IMR-90 (cell line): ENCODE measurements around the gene TNFRSF17. TPM values are rescaled to one million over a fixed set of nuclear protein-coding genes. Genes with fewer than 3 reads are reported as not detected.

Experiments used
- ATAC-seq: fragments of 200-7000 bp; cut with Tn5 transposase; 2 replicates; pipeline ENCODE4 v1.9.1; 2020; ENCODE audit warnings: low read depth, mild to moderate bottlenecking, moderate library complexity
- Bru-seq: library from RNA; stranded (reverse); fragments of 400-500 nt; gene quantifications from one replicate; lab custom pipeline; 2021; lab: Mats Ljungman, UMichigan
- BruChase-seq, 2 experiments: library from RNA; stranded (reverse); fragments of 400-500 nt; gene quantifications; one replicate each; lab custom pipeline; 2021; lab: Mats Ljungman, UMichigan
- BruUV-seq: library from RNA; stranded (reverse); fragments of 400-500 nt; replicated peaks from 2 replicates; lab custom pipeline; 2021; lab: Mats Ljungman, UMichigan
- CTCF ChIA-PET: fragments of 300-600 bp; formaldehyde crosslinking; extraction: SDS; loops from one replicate; lab custom pipeline; 2021; ENCODE audit warnings: antibody characterized with exemption; lab: Yijun Ruan, JAX
- POLR2A ChIA-PET: fragments of 300-600 bp; sonication (Branson Sonifier 250); formaldehyde crosslinking; loops from one replicate; lab custom pipeline; 2022; ENCODE audit warnings: antibody characterized with exemption; ENCODE audit not compliant: unreplicated experiment; lab: Charles Lee
- DNase-seq: peaks from one replicate; pipeline ENCODE4 v3.0.0; 2013
- H2AFZ ChIP-seq: replicated peaks from 2 replicates; pipeline ENCODE3; 2013; ENCODE audit warnings: low read length, mild to moderate bottlenecking; ENCODE audit not compliant: poor library complexity
- H2AK5ac ChIP-seq: 2 replicates; pipeline ENCODE4 v1.6.1; 2013; ENCODE audit warnings: low read depth, low read length, inconsistent platforms
- H2AK9ac ChIP-seq: replicated peaks from 2 replicates; pipeline ENCODE3; 2013; ENCODE audit warnings: mild to moderate bottlenecking, low read depth, low read length, moderate library complexity; ENCODE audit not compliant: poor library complexity
- H2BK120ac ChIP-seq: 2 replicates; pipeline ENCODE4 v1.6.1; 2013; ENCODE audit warnings: low read depth, low read length, inconsistent platforms
- H2BK15ac ChIP-seq: 3 replicates; pipeline ENCODE4 v1.6.1; 2013; ENCODE audit warnings: low read depth, low read length, inconsistent platforms
- H2BK20ac ChIP-seq: 2 replicates; pipeline ENCODE4 v1.6.1; 2013; ENCODE audit warnings: low read depth, mild to moderate bottlenecking, inconsistent platforms, low read length, moderate library complexity
- H2BK5ac ChIP-seq: 2 replicates; pipeline ENCODE4 v1.6.1; 2013; ENCODE audit warnings: mild to moderate bottlenecking, low read depth, low read length, inconsistent platforms; ENCODE audit not compliant: poor library complexity, severe bottlenecking
- H3K14ac ChIP-seq: replicated peaks from 2 replicates; pipeline ENCODE4 v1.6.1; 2013; ENCODE audit warnings: low read depth, low read length, inconsistent platforms
- H3K18ac ChIP-seq: 2 replicates; pipeline ENCODE4 v1.6.1; 2013; ENCODE audit warnings: low read depth, low read length, control low read depth
- H3K23ac ChIP-seq: 2 replicates; pipeline ENCODE4 v1.6.1; 2013; ENCODE audit warnings: low read depth, low read length, inconsistent platforms
- H3K27ac ChIP-seq: 2 replicates; pipeline ENCODE4 v1.5.1; 2013; ENCODE audit warnings: mild to moderate bottlenecking, control low read depth, low read length; ENCODE audit not compliant: insufficient read depth
- H3K27me3 ChIP-seq: 2 replicates; pipeline ENCODE4 v1.6.1; 2013; ENCODE audit warnings: low read length; ENCODE audit not compliant: control insufficient read depth, insufficient read depth
- H3K36me3 ChIP-seq: 2 replicates; pipeline ENCODE4 v1.6.1; 2013; ENCODE audit warnings: low read length, mixed read lengths; ENCODE audit not compliant: control insufficient read depth, insufficient read depth
- H3K4ac ChIP-seq: 2 replicates; pipeline ENCODE4 v1.6.1; 2013; ENCODE audit warnings: low read depth, low read length, inconsistent platforms
- H3K4me1 ChIP-seq: 2 replicates; pipeline ENCODE4 v1.6.1; 2013; ENCODE audit warnings: low read length, mixed read lengths; ENCODE audit not compliant: control insufficient read depth, insufficient read depth
- H3K4me2 ChIP-seq: 2 replicates; pipeline ENCODE4 v1.6.1; 2013; ENCODE audit warnings: low read depth, mild to moderate bottlenecking, control low read depth, low read length, moderate library complexity
- H3K4me3 ChIP-seq: 2 replicates; pipeline ENCODE4 v1.5.1; 2013; ENCODE audit warnings: low read depth, mild to moderate bottlenecking, control low read depth, low read length, moderate library complexity; ENCODE audit not compliant: insufficient read depth
- H3K56ac ChIP-seq: 2 replicates; pipeline ENCODE4 v1.6.1; 2013; ENCODE audit warnings: low read length, inconsistent platforms; ENCODE audit not compliant: insufficient read depth; ENCODE audit errors: extremely low read depth
- H3K79me1 ChIP-seq, 2 experiments: 2 replicates each; pipeline ENCODE4 v1.6.1; 2013; ENCODE audit warnings: low read length in 2 of 2, inconsistent platforms in 1 of 2, low read depth in 1 of 2
- H3K9ac ChIP-seq: 2 replicates; pipeline ENCODE4 v1.6.1; 2013; ENCODE audit warnings: low read depth, low read length, control low read depth
- H3K9me1 ChIP-seq: 2 replicates; pipeline ENCODE4 v1.6.1; 2013; ENCODE audit warnings: low read length, inconsistent platforms; ENCODE audit not compliant: insufficient read depth
- H3K9me3 ChIP-seq: 2 replicates; pipeline ENCODE4 v1.6.1; 2013; ENCODE audit warnings: low read length; ENCODE audit not compliant: control insufficient read depth, insufficient read depth
- H4K20me1 ChIP-seq: 2 replicates; pipeline ENCODE4 v1.6.1; 2013; ENCODE audit warnings: low read length, inconsistent platforms; ENCODE audit not compliant: insufficient read depth
- H4K5ac ChIP-seq: 2 replicates; pipeline ENCODE4 v1.6.1; 2013; ENCODE audit warnings: mild to moderate bottlenecking, low read depth, low read length, control low read depth
- H4K8ac ChIP-seq, 2 experiments: 2 replicates each; pipeline ENCODE4 v1.6.1; 2013; ENCODE audit warnings: low read depth in 2 of 2, low read length in 2 of 2, control low read depth in 1 of 2, inconsistent platforms in 1 of 2
- H4K91ac ChIP-seq: 2 replicates; pipeline ENCODE4 v1.6.1; 2013; ENCODE audit warnings: low read depth, low read length, inconsistent platforms; ENCODE audit not compliant: insufficient read depth
- MXI1 ChIP-seq: IDR thresholded peaks from 2 replicates; pipeline ENCODE4 v1.6.1; 2012; ENCODE audit warnings: low read depth, mild to moderate bottlenecking, low read length, moderate library complexity, borderline replicate concordance
- RAD21 ChIP-seq: IDR thresholded peaks from 2 replicates; pipeline ENCODE4 v1.6.1; 2012; ENCODE audit warnings: low read length, improper control_type of control experiment
- WGBS, 2 experiments: methylation state at CpG; one replicate each; pipeline versions ENCODE4 v1.1.5 to v1.1.7; 2013; ENCODE audit warnings: missing lambda C conversion rate in 2 of 2; ENCODE audit not compliant: insufficient read length in 1 of 2; ENCODE audit errors: extremely low coverage in 2 of 2; 5-methylcytosine and 5-hydroxymethylcytosine counted together
- dilution Hi-C: fragments of 300-500 bp; cut with HindIII; formaldehyde crosslinking; loops from one replicate; pipeline ENCODE4 v1.14.3; 2018; ENCODE audit warnings: low sequenced_read_pairs; ENCODE audit not compliant: unreplicated experiment
- in situ Hi-C: fragments of 300-500 bp; cut with MboI; formaldehyde crosslinking; loops from 3 replicates; pipeline ENCODE4 v1.14.3; 2019; ENCODE audit warnings: low sequenced_read_pairs, inconsistent platforms, mixed read lengths
- intact Hi-C: fragments of 100-400 bp; cut with micrococcal nuclease; formaldehyde crosslinking; loops from 2 replicates; pipeline ENCODE4 v1.10.0; 2022
- long read RNA-seq: library from polyadenylated mRNA; unstranded; transcript quantifications from one replicate; pipeline ENCODE4 v2.0.0, GENCODE V29; 2021; ENCODE audit not compliant: unreplicated experiment
- polyA plus RNA-seq, 3 experiments: library from polyadenylated mRNA; depleted of rRNA; stranded (reverse); fragments of >200 nt; gene quantifications; 2 replicates each; pipeline ENCODE4 v1.2.3, GENCODE V29; 2012; ENCODE audit warnings: low replicate concordance in 1 of 3
- total RNA-seq: library from RNA; depleted of rRNA; stranded (reverse); fragments of >200 nt; gene quantifications from 2 replicates; pipeline ENCODE4 v1.2.3, GENCODE V29; 2012; rRNA removed

TNFRSF17 gene
- total RNA-seq (not detected in 2 replicates), polyA plus RNA-seq (2012; rRNA removed) (not detected in 2 replicates), Bru-seq, nascent RNA (not detected), BruChase-seq, experiment 1, labeled RNA remaining after a 6-hour chase (percentile 17 among the genes with signal in this experiment), BruChase-seq, experiment 2, labeled RNA remaining after a 2-hour chase (not detected)
- polyA plus RNA-seq (2012; cell fraction: cytosol; rRNA removed), result not detected in 2 replicates
- not detected in 2 replicates for polyA plus RNA-seq (2012; cell fraction: nucleus; rRNA removed; ENCODE audit: low replicate concordance)
- long read RNA-seq, result 0 reads

- BruUV-seq, result no TSS peak
- Histone ChIP-seq H2AFZ (no peak within 1 kb of the TSS), H3K56ac (no peak within 1 kb of the TSS), H4K91ac (no peak within 1 kb of the TSS), H2AK9ac (no peak within 1 kb of the TSS), H3K9me1 (no peaks in the 10 kb centered on the region), H3K79me1 (no peaks in the 10 kb centered on the region), H4K5ac (no peak within 1 kb of the TSS), H3K36me3 (no peaks in the 10 kb centered on the region), H4K20me1 (no peaks in the 10 kb centered on the region), H3K4me1 (peaks cover 5% of the 10 kb centered on the region; the same call in 1 of the 2 replicates), H2BK5ac (no peak within 1 kb of the TSS), H3K27ac (peak within 1 kb of the TSS; percentile 18; the same call in 1 of the 2 replicates), H3K4ac (no peak within 1 kb of the TSS), H3K18ac (no peak within 1 kb of the TSS), H2BK120ac (no peak within 1 kb of the TSS), H3K9ac (no peak within 1 kb of the TSS), H3K14ac (no peak within 1 kb of the TSS), H3K4me3 (no peak within 1 kb of the TSS), H2BK20ac (no peak within 1 kb of the TSS), H2AK5ac (no peak within 1 kb of the TSS), H3K4me2 (no peak within 1 kb of the TSS), H3K23ac (no peak within 1 kb of the TSS), H4K8ac (no peak within 1 kb of the TSS), H2BK15ac (no peak within 1 kb of the TSS), H3K27me3 (no peaks in the 10 kb centered on the region), H3K9me3 (no peaks in the 10 kb centered on the region)
- intact Hi-C loops (no loop called here), dilution Hi-C loops (no loop called here), in situ Hi-C loops (no loop called here)
- ATAC-seq (peak; percentile 66), DNase-seq (peak; percentile 37)
- CTCF ChIA-PET, result no interaction called here
- TF ChIP-seq RAD21, result no peak
- peak; percentile 78; the same call in 1 of the 2 replicates for TF ChIP-seq MXI1
- WGBS, 2 experiments, result 67% methylated on average over 2 of the region's 9 CpGs; no CpG with 5 or more reads in 1 of the 2 experiments
- POLR2A ChIA-PET, result interaction anchor here (1.0 kb wide), 1 partner anchor 12 kb away, joined by 4 read pairs; the partner anchor contains the start of gene SNX29
Observed at GRCh38 chr16:11964761-11965551, at the start of gene TNFRSF17. TSS of gene TNFRSF17 (plus strand) at chr16:11965210. CDS start at chr16:11965325, 115 bp downstream.
